AML-193 (cell line): ENCODE measurements around the gene ACER2.
"Not testable (repeated sequence)": the region's sequence is repeated elsewhere in the genome, so short reads cannot be mapped to it uniquely, and the experiment has no call there.

ENCODE experiments used
- DNase-seq, 2 experiments: peaks; one replicate each; lab custom pipeline; 2025; lab: John Stamatoyannopoulos, UW

Gene ACER2

GRCh38 chr9:19408693-19409400, at the start of gene ACER2:
Gene ACER2, plus strand, starts transcription at chr9:19409009. Its CDS starts 76 bp downstream, at chr9:19409085.
- peak; percentile 36 to 40 for DNase-seq

GRCh38 chr9:19369107-19369506, 39.7 kb upstream of the ACER2 start:
- DNase-seq, result no peak

- peak in 1 of 2 experiments; percentile 15 for DNase-seq
Measured at GRCh38 chr9:19371942-19372341, 36.9 kb upstream of the ACER2 start.

- DNase-seq, result no peak
Measured at GRCh38 chr9:19372567-19372966, 36.2 kb upstream of the ACER2 start.

GRCh38 chr9:19373527-19373926, 35.3 kb upstream of the ACER2 start:
- no peak for DNase-seq

- DNase-seq, result no peak
Measured at GRCh38 chr9:19375538-19375937, 33.3 kb upstream of the ACER2 start.

GRCh38 chr9:19376931-19377330, 31.9 kb upstream of the ACER2 start:
- DNase-seq, result no peak

GRCh38 chr9:19378164-19378563, 30.6 kb upstream of the ACER2 start:
- DNase-seq, result peak in 1 of 2 experiments; percentile 17

- no peak for DNase-seq
Measured at GRCh38 chr9:19378647-19379046, 30.2 kb upstream of the ACER2 start.

- no peak for DNase-seq
Measured at GRCh38 chr9:19379283-19379682, 29.5 kb upstream of the ACER2 start.

- peak in 1 of 2 experiments; percentile 24 for DNase-seq
Measured at GRCh38 chr9:19379697-19380046, 29.1 kb upstream of the ACER2 start.

- no peak for DNase-seq
Measured at GRCh38 chr9:19380826-19381075, 28.1 kb upstream of the ACER2 start.

- no peak for DNase-seq
Measured at GRCh38 chr9:19381656-19382055, 27.2 kb upstream of the ACER2 start.

- DNase-seq, result not testable (repeated sequence)
Measured at GRCh38 chr9:19385212-19385611, 23.6 kb upstream of the ACER2 start.

- no peak for DNase-seq
Measured at GRCh38 chr9:19385786-19386501, 22.9 kb upstream of the ACER2 start.

GRCh38 chr9:19386502-19387044, 22.2 kb upstream of the ACER2 start:
- DNase-seq, result no peak

GRCh38 chr9:19387317-19387716, 21.5 kb upstream of the ACER2 start:
- DNase-seq, result no peak

GRCh38 chr9:19389539-19389938, 19.3 kb upstream of the ACER2 start:
- not testable (repeated sequence) for DNase-seq

- DNase-seq, result no peak
Measured at GRCh38 chr9:19397845-19398244, 11.0 kb upstream of the ACER2 start.

- not testable (repeated sequence) for DNase-seq
Measured at GRCh38 chr9:19403231-19403630, 5.6 kb upstream of the ACER2 start.

- no peak for DNase-seq
Measured at GRCh38 chr9:19404283-19405075, 4.3 kb upstream of the ACER2 start.

- DNase-seq, result no peak
Measured at GRCh38 chr9:19405771-19406170, 3.0 kb upstream of the ACER2 start.

GRCh38 chr9:19408316-19408692, 505 bp upstream of the ACER2 start:
- no peak for DNase-seq
